PC-3 (cell line): Measurements from ENCODE around the gene MGMT.

Source experiments
- CTCF ChIP-seq: fragments of 300-600 bp; sonication (generic); conservative IDR thresholded peaks from 2 replicates; pipeline ENCODE4 v1.5.1; 2017; ENCODE audit warnings: antibody characterized with exemption, low read depth, mild to moderate bottlenecking, low read length
- EZH2 ChIP-seq: fragments of 300-600 bp; sonication (generic); IDR thresholded peaks from one replicate; pipeline ENCODE4 v1.6.1; 2017; ENCODE audit warnings: antibody characterized with exemption, mild to moderate bottlenecking, low read length; ENCODE audit not compliant: unreplicated experiment
- EZH2phosphoT487 ChIP-seq: fragments of 300-600 bp; sonication (generic); IDR thresholded peaks from 2 replicates; pipeline ENCODE4 v1.6.1; 2018; ENCODE audit warnings: mild to moderate bottlenecking, antibody characterized with exemption, low read length, borderline replicate concordance

GRCh38 chr10:129769381-129770116 is 302.5 kb downstream of the MGMT start:
- TF ChIP-seq CTCF (no peak), EZH2 (no peak), EZH2phosphoT487 (no peak)
